T-helper 2 cell (primary cell): ENCODE results near the gene DUSP28.
A peak's percentile ranks its signal among the peaks of the same experiment; 100 is the strongest.
"Not testable (repeated sequence)": the region's sequence is repeated elsewhere in the genome, so short reads cannot be mapped to it uniquely, and the experiment has no call there.

Experiments used
- DNase-seq, 5 experiments: peaks; one replicate each; pipeline versions ENCODE4 v3.0.0 to v3.0.0-alpha.2; 2012 to 2022
- total RNA-seq, 2 donors: gene quantifications; one replicate each; lab custom pipeline; 2026; lab: John Stamatoyannopoulos, UW

DUSP28 gene
- 25.3 to 30.6 reads per million in 2 donors for total RNA-seq

- peak; percentile 78 to 94 (median 85) for DNase-seq
Measured at GRCh38 chr2:240560084-240560479, at the start of gene DUSP28. Gene DUSP28 (plus strand): TSS chr2:240560357. CDS start chr2:240560685, 328 bp downstream.

- no peak for DNase-seq
Measured at GRCh38 chr2:240510513-240511210, 49.5 kb upstream of the DUSP28 start.

- no peak for DNase-seq
Measured at GRCh38 chr2:240511351-240512108, 48.6 kb upstream of the DUSP28 start.

GRCh38 chr2:240512109-240512485 lies 48.1 kb upstream of the DUSP28 start:
- DNase-seq = no peak

GRCh38 chr2:240512666-240513535 lies 47.3 kb upstream of the DUSP28 start:
- DNase-seq = no peak

GRCh38 chr2:240513549-240514287 lies 46.4 kb upstream of the DUSP28 start:
- peak; percentile 64 to 82 (median 74) for DNase-seq

GRCh38 chr2:240514631-240515030 lies 45.5 kb upstream of the DUSP28 start:
- no peak for DNase-seq

GRCh38 chr2:240517342-240517741 lies 42.8 kb upstream of the DUSP28 start:
- no peak for DNase-seq

- no peak for DNase-seq
Measured at GRCh38 chr2:240518981-240519380, 41.2 kb upstream of the DUSP28 start.

- no peak for DNase-seq
Measured at GRCh38 chr2:240519396-240520129, 40.6 kb upstream of the DUSP28 start.

- peak in 1 of 5 experiments; percentile 18 for DNase-seq
Measured at GRCh38 chr2:240520130-240520973, 39.8 kb upstream of the DUSP28 start.

- DNase-seq = no peak
Measured at GRCh38 chr2:240520974-240521350, 39.2 kb upstream of the DUSP28 start.

GRCh38 chr2:240521885-240522284 lies 38.3 kb upstream of the DUSP28 start:
- DNase-seq = not testable (repeated sequence)

- DNase-seq = no peak
Measured at GRCh38 chr2:240522406-240522805, 37.8 kb upstream of the DUSP28 start.

- no peak for DNase-seq
Measured at GRCh38 chr2:240523451-240524281, 36.5 kb upstream of the DUSP28 start.

GRCh38 chr2:240524963-240525718 lies 35.0 kb upstream of the DUSP28 start:
- DNase-seq = no peak

GRCh38 chr2:240525802-240526201 lies 34.4 kb upstream of the DUSP28 start:
- DNase-seq = no peak

GRCh38 chr2:240526521-240526920 lies 33.6 kb upstream of the DUSP28 start:
- no peak for DNase-seq

- DNase-seq = no peak
Measured at GRCh38 chr2:240527153-240527750, 32.9 kb upstream of the DUSP28 start.
